Head of caudate nucleus (tissue), 42 donors: Measurements from ENCODE around the gene ITGB5.
A peak's percentile ranks its signal among the peaks of the same experiment; 100 is the strongest.

ENCODE experiments used
- DNase-seq, 42 donors: peaks; one replicate each; pipeline versions ENCODE4 v3.0.0 to v3.0.0-alpha.2; 2020 to 2021; ENCODE audit warnings: mixed read lengths in 7 of 42
- intact Hi-C: fragments of 100-400 bp; cut with DNase I; formaldehyde crosslinking; loops from one replicate; pipeline ENCODE4 v1.15.0; 2022

Gene ITGB5

GRCh38 chr3:124781476-124782376 lies 105.4 kb downstream of the ITGB5 start:
- DNase-seq, result no peak
- intact Hi-C loops, result no loop called here

GRCh38 chr3:124780761-124781475 lies 106.2 kb downstream of the ITGB5 start:
- intact Hi-C loops, result no loop called here

GRCh38 chr3:124780356-124780755 lies 106.8 kb downstream of the ITGB5 start:
- peak in 9 of 42 donors; percentile 14 to 68 (median 35) for DNase-seq

More at GRCh38 chr3:124780761-124781475, 106.2 kb downstream of the ITGB5 start:
- DNase-seq, result peak; percentile 41 to 83 (median 69)

GRCh38 chr3:124779751-124780191 lies 107.4 kb downstream of the ITGB5 start:
- intact Hi-C loops, result loop anchor here (5.0 kb wide), 1 partner anchor 108 kb away; the partner anchor contains the start of gene ITGB5
- no peak for DNase-seq

More at GRCh38 chr3:124780356-124780755, 106.8 kb downstream of the ITGB5 start:
- intact Hi-C loops, result no loop called here

GRCh38 chr3:124779116-124779515 lies 108.0 kb downstream of the ITGB5 start:
- DNase-seq, result no peak
- intact Hi-C loops, result loop anchor here (5.0 kb wide), 1 partner anchor 108 kb away; the partner anchor contains the start of gene ITGB5

- intact Hi-C loops, result loop anchor here (5.0 kb wide), 1 partner anchor 109 kb away; the partner anchor contains the start of gene ITGB5
- peak in 1 of 42 donors; percentile 6 for DNase-seq
Observed at GRCh38 chr3:124777762-124778470, 109.2 kb downstream of the ITGB5 start.

GRCh38 chr3:124776856-124777255 lies 110.3 kb downstream of the ITGB5 start:
- intact Hi-C loops, result loop anchor here (5.0 kb wide), 1 partner anchor 110 kb away; the partner anchor contains the start of gene ITGB5
- peak in 2 of 42 donors; percentile 8 to 20 for DNase-seq

- intact Hi-C loops, result loop anchor here (5.0 kb wide), 1 partner anchor 111 kb away; the partner anchor contains the start of gene ITGB5
- peak in 2 of 42 donors; percentile 5 to 20 for DNase-seq
Observed at GRCh38 chr3:124775877-124776276, 111.3 kb downstream of the ITGB5 start.

- DNase-seq, result no peak
- intact Hi-C loops, result loop anchor here (5.0 kb wide), 1 partner anchor 112 kb away; the partner anchor contains the start of gene ITGB5
Observed at GRCh38 chr3:124774841-124775402, 112.2 kb downstream of the ITGB5 start.

GRCh38 chr3:124774327-124774718 lies 112.8 kb downstream of the ITGB5 start:
- intact Hi-C loops, result no loop called here
- DNase-seq, result no peak

GRCh38 chr3:124773351-124774326 lies 113.5 kb downstream of the ITGB5 start:
- DNase-seq, result peak in 1 of 42 donors; percentile 3
- intact Hi-C loops, result no loop called here

GRCh38 chr3:124772081-124772831 lies 114.9 kb downstream of the ITGB5 start:
- intact Hi-C loops, result no loop called here
- peak in 41 of 42 donors; percentile 35 to 84 (median 63) for DNase-seq

GRCh38 chr3:124771083-124771445 lies 116.1 kb downstream of the ITGB5 start:
- no peak for DNase-seq
- intact Hi-C loops, result no loop called here

GRCh38 chr3:124770336-124771082 lies 116.7 kb downstream of the ITGB5 start:
- DNase-seq, result peak; percentile 37 to 89 (median 68)
- intact Hi-C loops, result no loop called here

GRCh38 chr3:124769462-124769861 lies 117.7 kb downstream of the ITGB5 start:
- peak in 1 of 42 donors; percentile 3 for DNase-seq
- intact Hi-C loops, result no loop called here

GRCh38 chr3:124768812-124769211 lies 118.4 kb downstream of the ITGB5 start:
- peak in 1 of 42 donors; percentile 4 for DNase-seq
- intact Hi-C loops, result no loop called here
